OCI-LY7 (cell line): ENCODE results near the gene ERCC6L2. TPM values are rescaled to one million over a fixed set of nuclear protein-coding genes. Genes with fewer than 3 reads are reported as not detected.

Experiments
- Bru-seq: library from RNA; stranded (reverse); fragments of 400-500 nt; gene quantifications from one replicate; lab custom pipeline; 2021; lab: Mats Ljungman, UMichigan
- BruChase-seq, 2 experiments: library from RNA; stranded (reverse); fragments of 400-500 nt; gene quantifications; one replicate each; lab custom pipeline; 2021; lab: Mats Ljungman, UMichigan
- BruUV-seq: library from RNA; stranded (reverse); fragments of 400-500 nt; replicated peaks from 2 replicates; lab custom pipeline; 2021; lab: Mats Ljungman, UMichigan
- CTCF ChIA-PET: fragments of 300-600 bp; sonication (Branson Sonifier 250); formaldehyde crosslinking; loops from one replicate; lab custom pipeline; 2022; ENCODE audit warnings: antibody characterized with exemption; ENCODE audit not compliant: unreplicated experiment; lab: Charles Lee
- POLR2A ChIA-PET: fragments of 300-600 bp; sonication (Branson Sonifier 250); formaldehyde crosslinking; loops from one replicate; lab custom pipeline; 2022; ENCODE audit warnings: antibody characterized with exemption; lab: Charles Lee
- DNase-seq: peaks from one replicate; pipeline ENCODE4 v3.0.0-alpha.2; 2015; ENCODE audit warnings: low spot score
- H2AFZ ChIP-seq: fragments of 200-600 bp; sonication (generic), shearing (Covaris generic); 2 replicates; pipeline ENCODE4 v1.6.1; 2014; ENCODE audit warnings: mild to moderate bottlenecking, antibody characterized with exemption, low read length, moderate library complexity
- H3K27ac ChIP-seq: fragments of 200-600 bp; sonication (generic); 2 replicates; pipeline ENCODE4 v1.5.1; 2014; ENCODE audit warnings: mixed run types, low read depth, mild to moderate bottlenecking, moderate library complexity, low read length, inconsistent platforms; ENCODE audit not compliant: poor library complexity, severe bottlenecking
- H3K36me3 ChIP-seq: fragments of 200-600 bp; sonication (generic); 2 replicates; pipeline ENCODE4 v1.6.1; 2014; ENCODE audit warnings: mild to moderate bottlenecking, antibody characterized with exemption, low read length, moderate library complexity, mixed read lengths; ENCODE audit not compliant: insufficient read depth
- H3K4me1 ChIP-seq: fragments of 200-600 bp; sonication (generic); 2 replicates; pipeline ENCODE4 v1.5.1; 2014; ENCODE audit warnings: mild to moderate bottlenecking, low read length; ENCODE audit not compliant: insufficient read depth, poor library complexity, severe bottlenecking
- H3K4me2 ChIP-seq: fragments of 200-600 bp; sonication (generic); 2 replicates; pipeline ENCODE4 v1.6.1; 2014; ENCODE audit warnings: mild to moderate bottlenecking, low read length
- H3K4me3 ChIP-seq: fragments of 200-600 bp; sonication (generic); 2 replicates; pipeline ENCODE4 v1.5.1; 2014; ENCODE audit warnings: mild to moderate bottlenecking, low read depth, low read length; ENCODE audit not compliant: poor library complexity, severe bottlenecking
- H3K79me2 ChIP-seq: fragments of 200-600 bp; sonication (generic); 2 replicates; pipeline ENCODE4 v1.6.1; 2016; ENCODE audit warnings: low read depth, mild to moderate bottlenecking, low read length, moderate library complexity, mixed read lengths; ENCODE audit not compliant: insufficient read depth
- H3K9me2 ChIP-seq: fragments of 200-600 bp; sonication (generic); 2 replicates; pipeline ENCODE4 v1.6.1; 2016; ENCODE audit warnings: mild to moderate bottlenecking, low read length, mixed read lengths; ENCODE audit not compliant: insufficient read depth
- H3K9me3 ChIP-seq: fragments of 200-600 bp; sonication (generic); 2 replicates; pipeline ENCODE4 v1.6.1; 2014; ENCODE audit warnings: mild to moderate bottlenecking, mixed run types, low read length, mixed read lengths
- H4K20me1 ChIP-seq: fragments of 200-600 bp; sonication (generic); 2 replicates; pipeline ENCODE4 v1.6.1; 2014; ENCODE audit warnings: mild to moderate bottlenecking, antibody characterized with exemption, low read length, moderate library complexity, mixed read lengths; ENCODE audit not compliant: insufficient read depth
- EZH2phosphoT487 ChIP-seq: fragments of 200-600 bp; sonication (generic); IDR thresholded peaks from 2 replicates; pipeline ENCODE4 v1.6.1; 2018; ENCODE audit warnings: low read depth, borderline replicate concordance, mild to moderate bottlenecking, mixed run types, antibody characterized with exemption, low read length, moderate library complexity, mixed read lengths
- intact Hi-C: fragments of 100-400 bp; cut with micrococcal nuclease; formaldehyde crosslinking; loops from one replicate; pipeline ENCODE4 v1.10.0; 2022; ENCODE audit not compliant: unreplicated experiment
- long read RNA-seq: library from polyadenylated mRNA; stranded (forward); transcript quantifications from one replicate; pipeline ENCODE4 v2.0.0, GENCODE V29; 2022
- total RNA-seq, 2 experiments: library from RNA; depleted of rRNA in 1 of 2; stranded (reverse); fragments of >200 nt in 1 of 2; shearing (Covaris generic) in 1 of 2; gene quantifications; 2 replicates each; pipeline ENCODE4 v1.2.3, GENCODE V29; 2014 to 2022
- TF ChIP-seq, protein P1 (sequence below): fragments of 200-600 bp; sonication (generic); conservative IDR thresholded peaks from 2 replicates; pipeline ENCODE4 v1.5.1; 2014; ENCODE audit warnings: mild to moderate bottlenecking, antibody characterized with exemption, low read length, moderate library complexity, mixed read lengths

ERCC6L2 gene
- total RNA-seq (2014; rRNA removed; shearing (Covaris generic)) (34.9 and 41.0 TPM in 2 replicates), total RNA-seq (2022) (38.2 and 38.7 TPM in 2 replicates), Bru-seq, nascent RNA (percentile 79 among the genes with signal in this experiment), BruChase-seq, experiment 1, labeled RNA remaining after a 6-hour chase (percentile 60 among the genes with signal in this experiment), BruChase-seq, experiment 2, labeled RNA remaining after a 2-hour chase (percentile 65 among the genes with signal in this experiment)
- long read RNA-seq, partial matches to known transcripts: 5 of 16 reads
- long read RNA-seq, other reads (novel, unspliced or antisense): 11 of 16 reads

DNA sequence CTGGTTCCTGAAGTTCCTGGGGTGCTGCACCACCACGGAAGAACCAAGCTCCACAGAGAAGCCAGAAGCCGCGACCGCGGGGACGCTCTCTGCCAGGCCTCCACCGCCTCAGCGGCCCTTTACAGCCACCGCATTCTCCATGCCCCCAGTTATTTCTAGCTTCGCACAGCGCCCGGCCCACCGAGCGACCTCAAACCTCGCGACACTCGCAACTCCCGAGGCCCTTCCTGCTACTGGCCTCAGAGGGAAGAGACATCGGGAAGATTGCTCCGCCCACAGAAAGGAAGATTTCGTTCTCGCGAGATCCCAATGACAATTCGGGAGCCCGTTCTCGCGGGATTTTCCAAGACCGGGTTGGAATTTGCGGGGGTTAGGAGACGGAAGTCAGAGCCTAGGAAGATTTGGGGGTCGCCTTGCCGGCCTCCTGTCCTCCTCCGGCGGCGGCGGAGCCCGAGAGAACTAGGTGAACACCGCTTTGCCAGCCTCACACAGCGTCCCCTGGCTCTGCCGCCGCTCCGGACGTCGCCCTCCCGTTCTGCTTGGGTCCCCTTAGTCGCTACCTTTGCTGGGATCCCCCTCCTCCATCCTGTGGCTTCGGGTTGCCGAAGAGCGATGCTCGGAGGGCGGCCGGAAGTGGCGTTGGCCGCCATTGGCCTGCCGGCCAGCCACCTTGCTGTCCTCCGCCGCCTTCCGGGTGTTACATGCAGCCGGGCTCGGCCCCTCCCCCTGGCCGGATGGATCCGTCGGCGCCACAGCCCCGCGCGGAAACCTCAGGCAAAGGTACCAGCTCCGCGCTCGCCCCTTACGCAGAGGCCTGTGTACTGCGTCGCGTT is at the start of gene ERCC6L2:
Gene ERCC6L2 (plus strand): TSS at position 387 of the 833 bp plus-strand sequence. CDS start 348 bp downstream, at position 735.
- TF ChIP-seq, protein P1, sequence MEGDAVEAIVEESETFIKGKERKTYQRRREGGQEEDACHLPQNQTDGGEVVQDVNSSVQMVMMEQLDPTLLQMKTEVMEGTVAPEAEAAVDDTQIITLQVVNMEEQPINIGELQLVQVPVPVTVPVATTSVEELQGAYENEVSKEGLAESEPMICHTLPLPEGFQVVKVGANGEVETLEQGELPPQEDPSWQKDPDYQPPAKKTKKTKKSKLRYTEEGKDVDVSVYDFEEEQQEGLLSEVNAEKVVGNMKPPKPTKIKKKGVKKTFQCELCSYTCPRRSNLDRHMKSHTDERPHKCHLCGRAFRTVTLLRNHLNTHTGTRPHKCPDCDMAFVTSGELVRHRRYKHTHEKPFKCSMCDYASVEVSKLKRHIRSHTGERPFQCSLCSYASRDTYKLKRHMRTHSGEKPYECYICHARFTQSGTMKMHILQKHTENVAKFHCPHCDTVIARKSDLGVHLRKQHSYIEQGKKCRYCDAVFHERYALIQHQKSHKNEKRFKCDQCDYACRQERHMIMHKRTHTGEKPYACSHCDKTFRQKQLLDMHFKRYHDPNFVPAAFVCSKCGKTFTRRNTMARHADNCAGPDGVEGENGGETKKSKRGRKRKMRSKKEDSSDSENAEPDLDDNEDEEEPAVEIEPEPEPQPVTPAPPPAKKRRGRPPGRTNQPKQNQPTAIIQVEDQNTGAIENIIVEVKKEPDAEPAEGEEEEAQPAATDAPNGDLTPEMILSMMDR: no peak
- TF ChIP-seq EZH2phosphoT487: no peak
- intact Hi-C loops: loop anchor here (2.0 to 5.0 kb wide), 6 partner anchors 368 to 1757 kb away; partner anchors contain the start of genes FANCC, NCBP1 and TSTD2
- no peaks in the 10 kb centered on the region for H4K20me1 ChIP-seq
- POLR2A ChIA-PET: interaction anchor here (0.6 to 2.0 kb wide), 5 partner anchors 9 to 370 kb away, joined by 3 to 9 read pairs (median 4); no protein-coding TSS in a partner anchor
- no peak within 1 kb of the TSS; the same call in 1 of the 2 replicates for H2AFZ ChIP-seq
- H3K4me1 ChIP-seq: peaks cover 8% of the 10 kb centered on the region
- H3K36me3 ChIP-seq: peaks cover 48% of the 10 kb centered on the region
- no TSS peak for BruUV-seq
- H3K4me3 ChIP-seq: no peak within 1 kb of the TSS
- no peak within 1 kb of the TSS; the same call in 1 of the 2 replicates for H3K4me2 ChIP-seq
- H3K79me2 ChIP-seq: peaks cover 37% of the 10 kb centered on the region
- H3K9me3 ChIP-seq: no peaks in the 10 kb centered on the region
- H3K27ac ChIP-seq: no peak within 1 kb of the TSS
- peak; percentile 97 for DNase-seq
- CTCF ChIA-PET: no interaction called here
- H3K9me2 ChIP-seq: no peaks in the 10 kb centered on the region

GRCh38 chr9:95826183-95826838 is 49.2 kb upstream of the ERCC6L2 start:
- no TSS peak for BruUV-seq
- intact Hi-C loops: no loop called here
- TF ChIP-seq, protein P1: no peak
- no peak for TF ChIP-seq EZH2phosphoT487
- H4K20me1 ChIP-seq: no peaks in the 10 kb centered on the region
- no peaks in the 10 kb centered on the region for H3K9me2 ChIP-seq
- CTCF ChIA-PET: no interaction called here
- no peak overlapping the region for H3K4me3 ChIP-seq
- H3K4me2 ChIP-seq: no peak overlapping the region
- H3K4me1 ChIP-seq: no peaks in the 10 kb centered on the region
- no peaks in the 10 kb centered on the region for H3K79me2 ChIP-seq
- H3K9me3 ChIP-seq: no peaks in the 10 kb centered on the region
- H3K27ac ChIP-seq: no peak overlapping the region
- no peaks in the 10 kb centered on the region for H3K36me3 ChIP-seq
- no peak overlapping the region for H2AFZ ChIP-seq
- POLR2A ChIA-PET: interaction anchor here (0.5 to 0.6 kb wide), 3 partner anchors 13 to 506 kb away, joined by 3 read pairs; no protein-coding TSS in a partner anchor
- no peak for DNase-seq
